SK-N-SH treated with all-trans-retinoic acid at 6 μM for 48 hours (cell line): ENCODE measurements around the gene LMF2.

Source experiments
- ARNTL ChIP-seq: fragments of 450-650 bp; formaldehyde crosslinking; IDR thresholded peaks from 2 replicates; pipeline ENCODE4 v1.5.0; 2020; ENCODE audit warnings: low read depth, mild to moderate bottlenecking, moderate library complexity, borderline replicate concordance
- CREB5 ChIP-seq: fragments of 250-450 bp; sonication (Bioruptor Pico); IDR thresholded peaks from 2 replicates; pipeline ENCODE4 v1.5.1; 2020; ENCODE audit warnings: low read depth, mild to moderate bottlenecking, moderate library complexity
- CSDC2 ChIP-seq: fragments of 250-450 bp; sonication (Bioruptor Pico); IDR thresholded peaks from 2 replicates; pipeline ENCODE4 v1.5.0; 2020; ENCODE audit warnings: mild to moderate bottlenecking, moderate library complexity
- CSRNP3 ChIP-seq: fragments of 250-450 bp; sonication (Bioruptor Pico); IDR thresholded peaks from 2 replicates; pipeline ENCODE4 v1.5.1; 2021; ENCODE audit warnings: mild to moderate bottlenecking, moderate library complexity
- ISL1 ChIP-seq: fragments of 250-450 bp; sonication (Bioruptor Pico); IDR thresholded peaks from 2 replicates; pipeline ENCODE4 v2.1.2; 2022; ENCODE audit warnings: mild to moderate bottlenecking, moderate library complexity
- OSR1 ChIP-seq: fragments of 250-450 bp; sonication (Bioruptor Pico); IDR thresholded peaks from 2 replicates; pipeline ENCODE4 v1.8.0; 2022; ENCODE audit warnings: moderate library complexity, mild to moderate bottlenecking, inconsistent platforms
- RARB ChIP-seq: fragments of 250-450 bp; sonication (Bioruptor Pico); IDR thresholded peaks from 2 replicates; pipeline ENCODE4 v1.8.0; 2021; ENCODE audit warnings: mild to moderate bottlenecking, moderate library complexity
- TOX ChIP-seq: fragments of 250-450 bp; sonication (Bioruptor Pico); IDR thresholded peaks from 2 replicates; pipeline ENCODE4 v1.8.0; 2021; ENCODE audit warnings: mild to moderate bottlenecking, moderate library complexity, borderline replicate concordance
- ZFP3 ChIP-seq: fragments of 250-450 bp; sonication (Bioruptor Pico); IDR thresholded peaks from 2 replicates; pipeline ENCODE4 v1.5.0; 2020; ENCODE audit warnings: mild to moderate bottlenecking, moderate library complexity
- ZFP30 ChIP-seq: fragments of 450-650 bp; formaldehyde crosslinking; IDR thresholded peaks from 2 replicates; pipeline ENCODE4 v1.5.0; 2022; ENCODE audit warnings: mild to moderate bottlenecking, moderate library complexity
- ZNF565 ChIP-seq: fragments of 450-650 bp; formaldehyde crosslinking; conservative IDR thresholded peaks from 2 replicates; pipeline ENCODE4 v1.5.0; 2020; ENCODE audit warnings: low read depth, mild to moderate bottlenecking, moderate library complexity
- TF ChIP-seq, protein P1 (sequence below): fragments of 250-450 bp; sonication (Bioruptor Pico); IDR thresholded peaks from 2 replicates; pipeline ENCODE4 v1.8.0; 2020; ENCODE audit warnings: mild to moderate bottlenecking, moderate library complexity, borderline replicate concordance

DNA sequence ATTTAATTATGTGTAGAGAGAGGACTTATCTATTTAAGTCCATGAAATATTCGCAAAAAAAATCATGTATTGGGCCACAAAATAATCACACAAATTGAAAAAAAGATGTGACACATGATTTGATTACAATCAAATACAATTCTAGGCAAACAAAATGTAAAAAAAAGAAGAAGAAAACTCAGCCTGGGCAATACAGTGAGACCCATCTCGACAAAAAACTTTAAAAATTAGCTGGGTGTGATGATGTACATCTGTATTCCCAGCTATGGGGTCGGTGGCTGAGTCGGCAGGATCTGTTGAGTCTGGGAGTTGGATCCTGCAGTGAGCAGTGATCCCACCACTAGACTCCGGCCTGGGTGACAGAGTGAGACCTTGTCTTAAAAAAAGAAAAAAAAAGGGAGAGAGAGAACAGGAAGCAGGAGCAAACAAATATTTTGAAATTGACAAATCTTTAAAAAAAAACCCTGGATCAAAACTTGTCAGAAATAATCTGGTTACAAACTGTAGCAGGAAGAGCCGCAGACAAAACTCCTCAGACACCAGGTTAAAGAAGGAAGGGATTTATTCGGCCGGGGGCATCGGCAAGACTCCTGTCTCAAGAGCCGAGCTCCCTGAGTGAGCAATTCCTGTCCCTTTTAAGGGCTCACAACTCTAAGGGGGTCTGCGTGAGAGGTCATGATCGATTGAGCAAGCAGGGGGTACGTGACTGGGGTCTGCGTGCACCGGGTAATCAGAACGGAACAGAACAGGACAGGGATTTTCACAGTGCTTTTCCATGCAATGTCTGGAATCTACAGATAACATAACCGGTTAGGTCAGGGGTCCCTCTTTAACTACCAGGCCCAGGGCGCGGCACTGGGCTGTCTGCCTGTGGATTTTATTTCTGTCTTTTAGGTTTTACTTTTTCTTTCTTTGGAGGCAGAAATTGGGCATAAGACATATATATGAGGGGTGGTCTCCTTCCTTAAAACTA is 25.6 kb upstream of the LMF2 start:
- TF ChIP-seq CREB5 (CRISPR knock-in tag) (no peak), RARB (CRISPR knock-in tag) (no peak), ISL1 (CRISPR knock-in tag) (no peak), ZFP30 (CRISPR knock-in tag) (no peak), ARNTL (CRISPR knock-in tag) (no peak), CSDC2 (no peak), CSRNP3 (no peak), TOX (CRISPR knock-in tag) (no peak), ZNF565 (CRISPR knock-in tag) (no peak), OSR1 (CRISPR knock-in tag) (no peak), ZFP3 (no peak)
- TF ChIP-seq, protein P1, sequence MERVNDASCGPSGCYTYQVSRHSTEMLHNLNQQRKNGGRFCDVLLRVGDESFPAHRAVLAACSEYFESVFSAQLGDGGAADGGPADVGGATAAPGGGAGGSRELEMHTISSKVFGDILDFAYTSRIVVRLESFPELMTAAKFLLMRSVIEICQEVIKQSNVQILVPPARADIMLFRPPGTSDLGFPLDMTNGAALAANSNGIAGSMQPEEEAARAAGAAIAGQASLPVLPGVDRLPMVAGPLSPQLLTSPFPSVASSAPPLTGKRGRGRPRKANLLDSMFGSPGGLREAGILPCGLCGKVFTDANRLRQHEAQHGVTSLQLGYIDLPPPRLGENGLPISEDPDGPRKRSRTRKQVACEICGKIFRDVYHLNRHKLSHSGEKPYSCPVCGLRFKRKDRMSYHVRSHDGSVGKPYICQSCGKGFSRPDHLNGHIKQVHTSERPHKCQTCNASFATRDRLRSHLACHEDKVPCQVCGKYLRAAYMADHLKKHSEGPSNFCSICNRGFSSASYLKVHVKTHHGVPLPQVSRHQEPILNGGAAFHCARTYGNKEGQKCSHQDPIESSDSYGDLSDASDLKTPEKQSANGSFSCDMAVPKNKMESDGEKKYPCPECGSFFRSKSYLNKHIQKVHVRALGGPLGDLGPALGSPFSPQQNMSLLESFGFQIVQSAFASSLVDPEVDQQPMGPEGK: no peak
